ENCODE measurements around the gene TBC1D5. TPM values are rescaled to one million over a fixed set of nuclear protein-coding genes. Genes with fewer than 3 reads are reported as not detected.

Gene TBC1D5
- total and polyA plus RNA-seq, 4 donors, result 11.8 to 75.5 (median 34.5) TPM

- Histone ChIP-seq H3K36me3 (ENCODE audit: control insufficient read depth in 1 of 2, insufficient read depth in 2 of 2, low read length in 1 of 2) (no peaks in the 10 kb centered on the region), H3K27ac (ENCODE audit: low read depth in 1 of 2, low read length in 2 of 2) (peak overlapping the region in 1 of 2 donors; percentile 5), H3K4me1 (ENCODE audit: control insufficient read depth in 1 of 2, insufficient read depth in 2 of 2, low read length in 2 of 2) (no peaks in the 10 kb centered on the region), H3K9me3 (ENCODE audit: control insufficient read depth, low read length) (peaks cover 2% of the 10 kb centered on the region), H3K4me3 (ENCODE audit: low read length in 2 of 2) (no peak overlapping the region), H3K27me3 (ENCODE audit: control insufficient read depth in 1 of 2, insufficient read depth in 2 of 2, low read length in 1 of 2) (no peaks in the 10 kb centered on the region)
- DNase-seq (no peak), ATAC-seq (ENCODE audit: low FRiP score) (no peak)
- intact Hi-C loops (cut with DNase I), result no loop called here
These were observed 297.6 kb downstream of the TBC1D5 start for GRCh38 chr3:17444865-17445264.

- ATAC-seq (ENCODE audit: low FRiP score) (no peak), DNase-seq (no peak)
- no peaks in the 10 kb centered on the region for H3K27me3 ChIP-seq (ENCODE audit: control insufficient read depth in 1 of 2, insufficient read depth in 2 of 2, low read length in 1 of 2)
- intact Hi-C loops (cut with DNase I), result no loop called here
- H3K36me3 ChIP-seq (ENCODE audit: control insufficient read depth in 1 of 2, insufficient read depth in 2 of 2, low read length in 1 of 2), result no peaks in the 10 kb centered on the region
- no peaks in the 10 kb centered on the region for H3K4me1 ChIP-seq (ENCODE audit: control insufficient read depth in 1 of 2, insufficient read depth in 2 of 2, low read length in 2 of 2)
- H3K9me3 ChIP-seq (ENCODE audit: control insufficient read depth, low read length), result no peaks in the 10 kb centered on the region
- 96 to 98% methylated on average over 4 of the region's 4 CpGs for WGBS, 2 donors
- no peak overlapping the region for H3K4me3 ChIP-seq (ENCODE audit: low read length in 2 of 2)
- no peak overlapping the region for H3K27ac ChIP-seq (ENCODE audit: low read depth in 1 of 2, low read length in 2 of 2)
These were observed 299.3 kb downstream of the TBC1D5 start for GRCh38 chr3:17443142-17443541.

- no peaks in the 10 kb centered on the region for H3K27me3 ChIP-seq (ENCODE audit: control insufficient read depth in 1 of 2, insufficient read depth in 2 of 2, low read length in 1 of 2)
- DNase-seq (no peak), ATAC-seq (ENCODE audit: low FRiP score) (no peak)
- H3K9me3 ChIP-seq (ENCODE audit: control insufficient read depth, low read length), result no peaks in the 10 kb centered on the region
- no peak overlapping the region for H3K27ac ChIP-seq (ENCODE audit: low read depth in 1 of 2, low read length in 2 of 2)
- intact Hi-C loops (cut with DNase I), result no loop called here
- H3K4me3 ChIP-seq (ENCODE audit: low read length in 2 of 2), result no peak overlapping the region
- H3K36me3 ChIP-seq (ENCODE audit: control insufficient read depth in 1 of 2, insufficient read depth in 2 of 2, low read length in 1 of 2), result no peaks in the 10 kb centered on the region
- 86 to 90% methylated on average over 3 of the region's 3 CpGs for WGBS, 2 donors
- H3K4me1 ChIP-seq (ENCODE audit: control insufficient read depth in 1 of 2, insufficient read depth in 2 of 2, low read length in 2 of 2), result no peaks in the 10 kb centered on the region
These were observed 299.9 kb downstream of the TBC1D5 start for GRCh38 chr3:17442332-17443049.

- Histone ChIP-seq H3K27ac (ENCODE audit: low read depth in 1 of 2, low read length in 2 of 2) (no peak overlapping the region), H3K4me3 (ENCODE audit: low read length in 2 of 2) (no peak overlapping the region), H3K9me3 (ENCODE audit: control insufficient read depth, low read length) (no peaks in the 10 kb centered on the region), H3K36me3 (ENCODE audit: control insufficient read depth in 1 of 2, insufficient read depth in 2 of 2, low read length in 1 of 2) (no peaks in the 10 kb centered on the region), H3K27me3 (ENCODE audit: control insufficient read depth in 1 of 2, insufficient read depth in 2 of 2, low read length in 1 of 2) (no peaks in the 10 kb centered on the region), H3K4me1 (ENCODE audit: control insufficient read depth in 1 of 2, insufficient read depth in 2 of 2, low read length in 2 of 2) (peaks cover 0 to 1% of the 10 kb centered on the region in 2 donors)
- DNase-seq, result no peak
- ATAC-seq (ENCODE audit: low FRiP score), result no peak
- 96 to 97% methylated on average over 4 of the region's 4 CpGs for WGBS, 2 donors
- intact Hi-C loops (cut with DNase I), result loop anchor here in 1 of 2 donors (10.0 kb wide), 1 partner anchor 201 kb away; no protein-coding TSS in a partner anchor
These were observed 308.6 kb downstream of the TBC1D5 start for GRCh38 chr3:17433876-17434275.

- H3K9me3 ChIP-seq (ENCODE audit: control insufficient read depth, low read length), result no peaks in the 10 kb centered on the region
- no peak for ATAC-seq (ENCODE audit: low FRiP score)
- intact Hi-C loops (cut with DNase I), result loop anchor here in 1 of 2 donors (10.0 kb wide), 1 partner anchor 203 kb away; no protein-coding TSS in a partner anchor
- H3K4me1 ChIP-seq (ENCODE audit: control insufficient read depth in 1 of 2, insufficient read depth in 2 of 2, low read length in 2 of 2), result peaks cover 0 to 1% of the 10 kb centered on the region in 2 donors
- H3K27me3 ChIP-seq (ENCODE audit: control insufficient read depth in 1 of 2, insufficient read depth in 2 of 2, low read length in 1 of 2), result no peaks in the 10 kb centered on the region
- no peak overlapping the region for H3K4me3 ChIP-seq (ENCODE audit: low read length in 2 of 2)
- H3K27ac ChIP-seq (ENCODE audit: low read depth in 1 of 2, low read length in 2 of 2), result no peak overlapping the region
- H3K36me3 ChIP-seq (ENCODE audit: control insufficient read depth in 1 of 2, insufficient read depth in 2 of 2, low read length in 1 of 2), result no peaks in the 10 kb centered on the region
- no peak for DNase-seq
These were observed 310.2 kb downstream of the TBC1D5 start for GRCh38 chr3:17432236-17432635.

- no peak for ATAC-seq (ENCODE audit: low FRiP score)
- WGBS, 2 donors, result 93 to 96% methylated on average over 2 of the region's 2 CpGs
- Histone ChIP-seq H3K9me3 (ENCODE audit: control insufficient read depth, low read length) (no peaks in the 10 kb centered on the region), H3K4me3 (ENCODE audit: low read length in 2 of 2) (no peak overlapping the region), H3K27me3 (ENCODE audit: control insufficient read depth in 1 of 2, insufficient read depth in 2 of 2, low read length in 1 of 2) (no peaks in the 10 kb centered on the region), H3K4me1 (ENCODE audit: control insufficient read depth in 1 of 2, insufficient read depth in 2 of 2, low read length in 2 of 2) (peaks cover 0 to 1% of the 10 kb centered on the region in 2 donors), H3K27ac (ENCODE audit: low read depth in 1 of 2, low read length in 2 of 2) (no peak overlapping the region), H3K36me3 (ENCODE audit: control insufficient read depth in 1 of 2, insufficient read depth in 2 of 2, low read length in 1 of 2) (no peaks in the 10 kb centered on the region)
- intact Hi-C loops (cut with DNase I), result loop anchor here (2.0 to 10.0 kb wide), 2 partner anchors 203 to 409 kb away; no protein-coding TSS in a partner anchor
- no peak for DNase-seq
These were observed 310.9 kb downstream of the TBC1D5 start for GRCh38 chr3:17431484-17432045.

GRCh38 chr3:17431004-17431403, 311.4 kb downstream of the TBC1D5 start:
- DNase-seq, result no peak
- Histone ChIP-seq H3K4me1 (ENCODE audit: control insufficient read depth in 1 of 2, insufficient read depth in 2 of 2, low read length in 2 of 2) (peaks cover 0 to 1% of the 10 kb centered on the region in 2 donors), H3K27ac (ENCODE audit: low read depth in 1 of 2, low read length in 2 of 2) (no peak overlapping the region), H3K4me3 (ENCODE audit: low read length in 2 of 2) (no peak overlapping the region), H3K36me3 (ENCODE audit: control insufficient read depth in 1 of 2, insufficient read depth in 2 of 2, low read length in 1 of 2) (no peaks in the 10 kb centered on the region), H3K9me3 (ENCODE audit: control insufficient read depth, low read length) (no peaks in the 10 kb centered on the region), H3K27me3 (ENCODE audit: control insufficient read depth in 1 of 2, insufficient read depth in 2 of 2, low read length in 1 of 2) (no peaks in the 10 kb centered on the region)
- 4 to 7% methylated on average over 2 of the region's 2 CpGs for WGBS, 2 donors
- ATAC-seq (ENCODE audit: low FRiP score), result no peak
- intact Hi-C loops (cut with DNase I), result loop anchor here (2.0 to 10.0 kb wide), 2 partner anchors 204 to 410 kb away; no protein-coding TSS in a partner anchor

- ATAC-seq (ENCODE audit: low FRiP score) (no peak), DNase-seq (no peak)
- Histone ChIP-seq H3K9me3 (ENCODE audit: control insufficient read depth, low read length) (no peaks in the 10 kb centered on the region), H3K27ac (ENCODE audit: low read depth in 1 of 2, low read length in 2 of 2) (no peak overlapping the region), H3K27me3 (ENCODE audit: control insufficient read depth in 1 of 2, insufficient read depth in 2 of 2, low read length in 1 of 2) (no peaks in the 10 kb centered on the region), H3K36me3 (ENCODE audit: control insufficient read depth in 1 of 2, insufficient read depth in 2 of 2, low read length in 1 of 2) (no peaks in the 10 kb centered on the region), H3K4me3 (ENCODE audit: low read length in 2 of 2) (no peak overlapping the region), H3K4me1 (ENCODE audit: control insufficient read depth in 1 of 2, insufficient read depth in 2 of 2, low read length in 2 of 2) (peaks cover 0 to 1% of the 10 kb centered on the region in 2 donors)
- intact Hi-C loops (cut with DNase I), result loop anchor here (2.0 to 10.0 kb wide), 2 partner anchors 204 to 410 kb away; no protein-coding TSS in a partner anchor
- WGBS, 2 donors, result 71 to 76% methylated on average over 3 of the region's 3 CpGs
These were observed 311.8 kb downstream of the TBC1D5 start for GRCh38 chr3:17430582-17430981.

Data from aorta (tissue), 5 donors.